Esophagus squamous epithelium (tissue), 4 donors: ENCODE measurements around the gene NARS2.

Experiments used
- CTCF ChIP-seq, 6 experiments: fragments of 450-650 bp in 4 of 6; fragments of 200-600 bp in 2 of 6; sonication (generic) in 2 of 6; IDR thresholded peaks; one replicate each; pipeline ENCODE4 v1.5.1; 2016 to 2019; ENCODE audit warnings: antibody characterized with exemption in 6 of 6, mild to moderate bottlenecking in 4 of 6, moderate library complexity in 4 of 6
- POLR2A ChIP-seq, 4 donors: fragments of 450-650 bp; IDR thresholded peaks; one replicate each; pipeline ENCODE4 v1.6.1; 2017; ENCODE audit warnings: antibody characterized with exemption in 4 of 4, mild to moderate bottlenecking in 4 of 4, moderate library complexity in 3 of 4

GRCh38 chr11:78414321-78415051, 160.2 kb downstream of the NARS2 start:
- peak; percentile 9 to 56 (median 52) for TF ChIP-seq CTCF (IDR thresholded peaks at IDR 0.05)
- TF ChIP-seq POLR2A (IDR thresholded peaks at IDR 0.05) = no peak
